ENCODE data around the gene FSD1L.

DNA sequence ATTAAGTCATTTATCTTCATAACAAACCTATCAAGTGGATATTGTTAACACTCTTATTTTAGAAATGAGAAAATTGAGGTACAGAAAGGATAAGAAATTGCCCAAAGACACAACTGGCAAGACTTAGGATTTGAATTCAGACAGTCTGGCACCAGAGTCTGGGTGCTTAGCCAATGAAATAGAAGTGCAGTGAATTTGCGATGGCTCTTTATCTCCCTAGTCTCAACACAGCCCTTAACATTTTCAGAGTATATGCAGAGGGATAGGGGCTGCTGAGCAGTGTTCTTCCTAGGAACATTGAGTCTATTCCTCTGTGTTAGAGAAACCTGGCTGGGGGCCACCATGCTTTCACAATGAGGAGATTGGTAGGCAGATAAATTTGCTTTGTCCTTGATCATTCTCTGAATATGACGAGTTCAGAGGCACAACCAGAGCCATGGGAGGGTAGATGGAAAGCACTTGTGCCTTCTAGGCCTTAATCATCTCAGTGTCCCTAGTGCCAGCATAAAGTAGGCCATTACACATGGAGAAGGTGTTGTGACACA is 6.1 kb upstream of the FSD1L start:
- no peak for TF ChIP-seq POLR2A (IDR thresholded peaks at IDR 0.05)
- TF ChIP-seq, protein P1, sequence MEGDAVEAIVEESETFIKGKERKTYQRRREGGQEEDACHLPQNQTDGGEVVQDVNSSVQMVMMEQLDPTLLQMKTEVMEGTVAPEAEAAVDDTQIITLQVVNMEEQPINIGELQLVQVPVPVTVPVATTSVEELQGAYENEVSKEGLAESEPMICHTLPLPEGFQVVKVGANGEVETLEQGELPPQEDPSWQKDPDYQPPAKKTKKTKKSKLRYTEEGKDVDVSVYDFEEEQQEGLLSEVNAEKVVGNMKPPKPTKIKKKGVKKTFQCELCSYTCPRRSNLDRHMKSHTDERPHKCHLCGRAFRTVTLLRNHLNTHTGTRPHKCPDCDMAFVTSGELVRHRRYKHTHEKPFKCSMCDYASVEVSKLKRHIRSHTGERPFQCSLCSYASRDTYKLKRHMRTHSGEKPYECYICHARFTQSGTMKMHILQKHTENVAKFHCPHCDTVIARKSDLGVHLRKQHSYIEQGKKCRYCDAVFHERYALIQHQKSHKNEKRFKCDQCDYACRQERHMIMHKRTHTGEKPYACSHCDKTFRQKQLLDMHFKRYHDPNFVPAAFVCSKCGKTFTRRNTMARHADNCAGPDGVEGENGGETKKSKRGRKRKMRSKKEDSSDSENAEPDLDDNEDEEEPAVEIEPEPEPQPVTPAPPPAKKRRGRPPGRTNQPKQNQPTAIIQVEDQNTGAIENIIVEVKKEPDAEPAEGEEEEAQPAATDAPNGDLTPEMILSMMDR (IDR thresholded peaks at IDR 0.05 in 8 of 11, conservative IDR thresholded peaks at IDR 0.05 in 3 of 11): no peak
